Stomach (tissue), 9 donors: ENCODE measurements around the gene PTPN3. TPM values are rescaled to one million over a fixed set of nuclear protein-coding genes. Genes with fewer than 3 reads are reported as not detected.
A peak's percentile ranks its signal among the peaks of the same experiment; 100 is the strongest.

ENCODE experiments used
- DNase-seq, 2 donors: peaks; one replicate each; pipeline versions ENCODE4 v3.0.0 to v3.0.0-alpha.2; 2013 to 2019
- H3K27ac ChIP-seq, 5 donors: fragments of 200-600 bp in 4 of 5; sonication (generic) in 4 of 5; one replicate each; pipeline ENCODE4 v1.5.1; 2013 to 2019; ENCODE audit warnings: mild to moderate bottlenecking in 1 of 5, moderate library complexity in 1 of 5
- H3K27me3 ChIP-seq, 3 donors: fragments of 200-600 bp; sonication (generic); one replicate each; pipeline ENCODE4 v1.5.1; 2017 to 2019; ENCODE audit warnings: mixed run types in 1 of 3
- H3K36me3 ChIP-seq, 4 donors: fragments of 200-600 bp; sonication (generic); 1 replicate in 3 of 4; 2 replicates in 1 of 4; pipeline ENCODE4 v1.5.1; 2016 to 2019
- H3K4me1 ChIP-seq, 4 donors: fragments of 200-600 bp; sonication (generic); one replicate each; pipeline ENCODE4 v1.5.1; 2016 to 2019
- H3K4me3 ChIP-seq, 4 donors: fragments of 200-600 bp; sonication (generic) in 3 of 4; one replicate each; pipeline ENCODE4 v1.5.1; 2016 to 2019; ENCODE audit warnings: mild to moderate bottlenecking in 1 of 4
- H3K9me3 ChIP-seq, 4 donors: fragments of 200-600 bp; sonication (generic); one replicate each; pipeline ENCODE4 v1.5.1; 2016 to 2019
- CTCF ChIP-seq, 7 experiments: fragments of 450-650 bp in 4 of 7; fragments of 200-600 bp in 3 of 7; sonication (generic) in 3 of 7; IDR thresholded peaks; one replicate each; pipeline ENCODE4 v1.5.1; 2016 to 2019; ENCODE audit warnings: antibody characterized with exemption in 7 of 7, control low read depth in 2 of 7, mild to moderate bottlenecking in 1 of 7
- EP300 ChIP-seq: sonication (generic); formaldehyde crosslinking; IDR thresholded peaks from one replicate; pipeline ENCODE4 v1.6.1; 2017; ENCODE audit warnings: antibody characterized with exemption
- POLR2A ChIP-seq, 4 donors: fragments of 450-650 bp; IDR thresholded peaks; one replicate each; pipeline ENCODE4 v1.6.1; 2016; ENCODE audit warnings: antibody characterized with exemption in 4 of 4, control low read depth in 2 of 4, mild to moderate bottlenecking in 1 of 4, moderate library complexity in 1 of 4
- POLR2AphosphoS5 ChIP-seq, 3 donors: sonication (generic); formaldehyde crosslinking; IDR thresholded peaks; one replicate each; pipeline ENCODE4 v1.6.1; 2016; ENCODE audit warnings: antibody characterized with exemption in 3 of 3
- WGBS, 5 donors: extraction: QIAGEN DNeasy Blood & Tissue Kit in 3 of 5; methylation state at CpG; one replicate each; pipeline versions ENCODE4 v1.1.5 to v1.1.7; 2013 to 2018; 5-methylcytosine and 5-hydroxymethylcytosine counted together
- intact Hi-C: fragments of 100-400 bp; cut with DNase I; formaldehyde crosslinking; loops from one replicate; pipeline ENCODE4 v1.15.1; 2023; ENCODE audit warnings: low total_unique reads
- polyA plus RNA-seq, 3 donors: library from polyadenylated mRNA; stranded (reverse); fragments of 200-250 nt; gene quantifications; one replicate each; pipeline ENCODE4 v1.2.3, GENCODE V29; 2013
- small RNA-seq, 4 donors: library from RNA; depleted of rRNA; stranded (forward); fragments of <200 nt; gene quantifications; one replicate each; pipeline ENCODE3, GENCODE V24; 2016
- total RNA-seq, 5 donors: library from RNA; depleted of rRNA; stranded (reverse); fragments of >200 nt; gene quantifications; one replicate each; pipeline versions ENCODE4 v1.1.0 to v1.2.3, GENCODE V29; 2014 to 2016
- donor health status: healthy with polysubstance abuse.
- donor health status: Bipolar disorder and iron deficiency.
- donor health status: healthy.

Gene PTPN3
- total and polyA plus RNA-seq, 8 donors: 4.7 to 16.7 (median 13.1) TPM

GRCh38 chr9:109335121-109335520 lies 163.0 kb downstream of the PTPN3 start:
- WGBS, 5 donors: 37 to 61% (median 49%) methylated on average over 7 of the region's 7 CpGs
- H3K27me3 ChIP-seq: no peaks in the 10 kb centered on the region
- H3K4me1 ChIP-seq: peaks cover 7 to 33% (median 12%) of the 10 kb centered on the region in 4 donors
- intact Hi-C loops: no loop called here
- H3K9me3 ChIP-seq: no peaks in the 10 kb centered on the region
- TF ChIP-seq CTCF (IDR thresholded peaks at IDR 0.05) (no peak), POLR2A (IDR thresholded peaks at IDR 0.05) (no peak), POLR2AphosphoS5 (IDR thresholded peaks at IDR 0.05) (no peak), EP300 (no peak)
- no peak overlapping the region for H3K4me3 ChIP-seq
- H3K27ac ChIP-seq: peak overlapping the region in 2 of 5 donors; percentile 19 to 41
- no peaks in the 10 kb centered on the region for H3K36me3 ChIP-seq
- DNase-seq: no peak

DNA sequence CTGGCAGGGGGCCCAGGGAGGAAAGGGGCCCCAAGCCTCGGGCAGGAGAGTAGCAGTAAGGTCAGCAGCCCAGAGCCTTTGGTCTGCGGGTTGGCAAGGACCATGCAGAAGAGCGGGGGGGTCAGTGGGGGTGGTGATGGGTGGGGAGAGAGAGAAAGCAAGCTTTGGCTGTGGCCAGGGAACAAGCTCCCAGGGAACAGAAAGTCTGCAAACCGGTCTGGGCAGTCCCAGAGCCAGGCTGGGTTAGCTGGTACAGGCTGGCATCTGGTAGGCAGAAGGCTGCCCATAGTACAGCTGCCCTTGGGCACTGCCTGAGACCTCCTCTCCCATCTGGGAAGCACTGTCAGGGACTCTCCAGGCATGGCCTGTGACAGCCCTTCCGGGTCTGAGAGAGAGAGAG lies 166.8 kb downstream of the PTPN3 start:
- intact Hi-C loops: no loop called here
- H3K27ac ChIP-seq: peak overlapping the region; percentile 87 to 96 (median 88)

GRCh38 chr9:109329638-109330258 lies 168.4 kb downstream of the PTPN3 start:
- WGBS, 5 donors: 23 to 39% (median 32%) methylated on average over 11 of the region's 11 CpGs

More for the DNA sequence above, 166.8 kb downstream of the PTPN3 start:
- Histone ChIP-seq H3K9me3 (no peaks in the 10 kb centered on the region), H3K4me1 (peaks cover 9 to 57% (median 21%) of the 10 kb centered on the region in 4 donors), H3K36me3 (no peaks in the 10 kb centered on the region), H3K4me3 (no peak overlapping the region), H3K27me3 (no peaks in the 10 kb centered on the region)
- peak; percentile 92 to 96 for DNase-seq
- 12 to 30% (median 29%) methylated on average over 5 of the region's 5 CpGs for whole genome bisulfite sequencing, 5 donors
- TF ChIP-seq POLR2AphosphoS5 (IDR thresholded peaks at IDR 0.05) (peak in 2 of 3 donors; percentile 82 to 87), EP300 (no peak)

GRCh38 chr9:109328978-109329637 lies 169.0 kb downstream of the PTPN3 start:
- Histone ChIP-seq H3K4me3 (no peak overlapping the region), H3K27ac (peak overlapping the region; percentile 87 to 96 (median 88)), H3K4me1 (peaks cover 9 to 47% (median 21%) of the 10 kb centered on the region in 4 donors), H3K36me3 (no peaks in the 10 kb centered on the region), H3K9me3 (no peaks in the 10 kb centered on the region), H3K27me3 (no peaks in the 10 kb centered on the region)
- DNase-seq: peak; percentile 86 to 89
- intact Hi-C loops: no loop called here
- peak in 2 of 3 donors; percentile 50 to 52 for TF ChIP-seq POLR2AphosphoS5 (IDR thresholded peaks at IDR 0.05)
- no peak for TF ChIP-seq POLR2A (IDR thresholded peaks at IDR 0.05)
- WGBS, 5 donors: 20 to 38% (median 24%) methylated on average over 10 to 12 of the region's 12 CpGs

More at GRCh38 chr9:109329638-109330258, 168.4 kb downstream of the PTPN3 start:
- H3K36me3 ChIP-seq: no peaks in the 10 kb centered on the region
- H3K4me1 ChIP-seq: peaks cover 9 to 47% (median 21%) of the 10 kb centered on the region in 4 donors
- DNase-seq: peak; percentile 69 to 88
- H3K27me3 ChIP-seq: no peaks in the 10 kb centered on the region
- peak overlapping the region; percentile 87 to 96 (median 88) for H3K27ac ChIP-seq
- H3K9me3 ChIP-seq: no peaks in the 10 kb centered on the region
- TF ChIP-seq POLR2AphosphoS5 (IDR thresholded peaks at IDR 0.05) (peak in 2 of 3 donors; percentile 41 to 68), CTCF (IDR thresholded peaks at IDR 0.05) (no peak), POLR2A (IDR thresholded peaks at IDR 0.05) (peak in 1 of 4 donors; percentile 15)
- H3K4me3 ChIP-seq: no peak overlapping the region
- intact Hi-C loops: no loop called here

Small RNA genes within 50 kb of the gene (small RNA-seq; reads per million reads assigned to genes)
- gene MIR3927: 0 reads per million in 4 donors

Other genes starting within 250 kb of the PTPN3 start
- gene EPB41L4B, start 177.2 kb downstream of the PTPN3 start, total RNA-seq: 10 to 100 TPM; 12.3 to 52.4 (median 26.1) TPM
- 10 to 100 TPM in 2 of 3 donors, 1 to 10 TPM in 1; 9.2 to 44.3 (median 22.8) TPM for gene EPB41L4B, start 177.2 kb downstream of the PTPN3 start, polyA plus RNA-seq